ENCODE measurements around the gene PLAAT4.
"Not testable (repeated sequence)": the region's sequence is repeated elsewhere in the genome, so short reads cannot be mapped to it uniquely, and the experiment has no call there.

Gene PLAAT4

GRCh38 chr11:63573881-63574855, 37.6 kb downstream of the PLAAT4 start:
- peak overlapping the region; percentile 42 for H3K4me3 ChIP-seq (ENCODE audit: low read length)
- TF ChIP-seq CTCF (conservative IDR thresholded peaks at IDR 0.05; ENCODE audit: low read length): peak; percentile 8; the same call in 1 of the 2 replicates
- peak; percentile 55 for DNase-seq (ENCODE audit: low read depth)

- peak overlapping the region; percentile 42 for H3K4me3 ChIP-seq (ENCODE audit: low read length)
- TF ChIP-seq CTCF (conservative IDR thresholded peaks at IDR 0.05; ENCODE audit: low read length): no peak
- DNase-seq (ENCODE audit: low read depth): peak; percentile 10
These were observed 38.4 kb downstream of the PLAAT4 start for GRCh38 chr11:63574856-63575602.

GRCh38 chr11:63578882-63579281, 42.3 kb downstream of the PLAAT4 start:
- H3K4me3 ChIP-seq (ENCODE audit: low read length); DNase-seq (ENCODE audit: low read depth): not testable (repeated sequence)

DNA sequence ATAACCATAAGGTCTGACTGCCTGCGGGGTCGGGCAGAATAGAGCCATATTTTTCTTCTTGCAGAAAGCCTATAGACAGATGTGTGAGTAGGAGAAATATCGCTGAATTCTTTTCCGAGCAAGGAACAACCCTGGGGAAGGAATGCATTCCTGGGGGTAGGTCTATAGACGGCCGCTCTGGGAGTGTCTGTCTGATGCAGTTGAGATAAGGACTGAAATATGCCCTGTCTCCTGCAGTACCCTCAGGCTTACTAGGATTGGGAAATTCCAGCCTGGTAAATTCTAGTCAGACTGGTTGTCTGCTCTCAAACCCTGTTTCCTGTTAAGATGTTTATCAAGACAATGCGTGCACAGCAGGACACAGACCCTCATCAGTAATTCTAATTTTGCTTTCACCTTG, 44.6 kb downstream of the PLAAT4 start:
- H3K4me3 ChIP-seq (ENCODE audit: low read length); DNase-seq (ENCODE audit: low read depth): not testable (repeated sequence)

DNA sequence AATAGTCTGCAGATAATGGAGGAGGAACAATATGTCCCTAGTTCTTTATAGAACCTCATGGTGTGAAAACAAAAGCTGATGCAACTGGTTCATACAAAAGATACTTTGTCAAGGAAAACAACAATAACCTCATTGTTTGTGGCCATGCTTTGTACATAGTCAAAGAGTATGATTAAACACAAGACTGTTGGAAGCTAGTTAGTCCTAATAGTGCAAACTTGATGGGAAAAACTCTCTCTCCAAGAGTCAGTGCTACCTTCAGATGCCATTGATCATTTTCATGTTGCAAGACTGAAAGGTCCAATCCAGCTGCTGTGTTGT, 46.7 kb downstream of the PLAAT4 start:
- DNase-seq (ENCODE audit: low read depth): no peak
- no peak overlapping the region for H3K4me3 ChIP-seq (ENCODE audit: low read length)
- no peak for TF ChIP-seq CTCF (conservative IDR thresholded peaks at IDR 0.05; ENCODE audit: low read length)

- no peak overlapping the region for H3K4me3 ChIP-seq (ENCODE audit: low read length)
- no peak for TF ChIP-seq CTCF (conservative IDR thresholded peaks at IDR 0.05; ENCODE audit: low read length)
- no peak for DNase-seq (ENCODE audit: low read depth)
These were observed 50.0 kb downstream of the PLAAT4 start for GRCh38 chr11:63586451-63587166.

GRCh38 chr11:63589000-63589399, 52.4 kb downstream of the PLAAT4 start:
- no peak for TF ChIP-seq CTCF (conservative IDR thresholded peaks at IDR 0.05; ENCODE audit: low read length)
- DNase-seq (ENCODE audit: low read depth): no peak
- no peak overlapping the region for H3K4me3 ChIP-seq (ENCODE audit: low read length)

All from AG10803 (cell line).